Measurements from ENCODE around the gene CPEB4. TPM values are rescaled to one million over a fixed set of nuclear protein-coding genes. Genes with fewer than 3 reads are reported as not detected.

Gene CPEB4
- total RNA-seq, 1 donor from 2014 or later: 31.9 TPM

DNA sequence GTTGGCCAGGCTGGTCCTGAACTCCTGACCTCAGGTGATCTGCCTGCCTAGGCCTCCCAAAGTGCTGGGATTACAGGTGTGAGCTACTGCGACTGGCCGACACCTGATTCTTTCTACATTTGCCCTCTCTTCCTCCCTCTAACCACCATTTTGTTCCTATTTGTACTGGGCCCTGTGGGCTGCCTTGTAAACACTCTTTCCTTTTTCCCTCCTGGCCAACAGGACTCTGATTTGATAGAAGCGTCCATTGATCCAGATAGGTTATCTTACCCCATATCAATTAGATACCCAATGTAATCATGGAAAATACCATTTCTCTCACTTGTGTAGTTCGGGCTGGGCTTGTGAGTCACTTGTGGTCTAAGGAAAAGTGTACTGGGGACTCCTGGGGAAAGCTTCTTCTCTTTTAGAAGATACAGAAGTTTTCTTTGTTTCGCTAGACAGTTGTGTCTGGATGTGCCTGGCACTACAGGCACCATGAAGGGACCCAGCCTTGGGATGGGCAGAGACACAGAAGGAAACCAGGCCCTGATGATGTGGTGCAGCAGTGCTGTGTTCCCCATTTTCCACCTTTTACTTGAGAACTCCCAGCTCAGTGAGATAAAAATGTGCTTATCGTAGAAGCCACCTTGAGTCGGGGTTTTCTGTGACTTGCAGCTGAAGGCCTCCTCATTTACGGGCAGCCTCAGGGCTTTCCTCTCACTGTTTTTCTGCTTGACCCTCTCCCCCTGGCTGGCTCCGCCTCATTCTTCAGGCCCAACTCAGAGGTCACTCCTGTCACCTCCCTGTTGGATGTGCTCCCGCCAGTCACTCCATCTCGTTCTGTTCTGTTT lies 32.8 kb upstream of the CPEB4 start:
- H3K4me1 ChIP-seq: no peaks in the 10 kb centered on the region
- H3K9me3 ChIP-seq: no peaks in the 10 kb centered on the region
- DNase-seq (ENCODE audit: extremely low spot score in 2 of 2): no peak
- H3K4me3 ChIP-seq: no peak overlapping the region
- H3K27me3 ChIP-seq: no peaks in the 10 kb centered on the region
- H3K27ac ChIP-seq: no peak overlapping the region
- TF ChIP-seq POLR2A (IDR thresholded peaks at IDR 0.05) (no peak), POLR2AphosphoS5 (IDR thresholded peaks at IDR 0.05; ENCODE audit: insufficient read depth in 1 of 2, low read depth in 1 of 2) (no peak)
- TF ChIP-seq, protein P1, sequence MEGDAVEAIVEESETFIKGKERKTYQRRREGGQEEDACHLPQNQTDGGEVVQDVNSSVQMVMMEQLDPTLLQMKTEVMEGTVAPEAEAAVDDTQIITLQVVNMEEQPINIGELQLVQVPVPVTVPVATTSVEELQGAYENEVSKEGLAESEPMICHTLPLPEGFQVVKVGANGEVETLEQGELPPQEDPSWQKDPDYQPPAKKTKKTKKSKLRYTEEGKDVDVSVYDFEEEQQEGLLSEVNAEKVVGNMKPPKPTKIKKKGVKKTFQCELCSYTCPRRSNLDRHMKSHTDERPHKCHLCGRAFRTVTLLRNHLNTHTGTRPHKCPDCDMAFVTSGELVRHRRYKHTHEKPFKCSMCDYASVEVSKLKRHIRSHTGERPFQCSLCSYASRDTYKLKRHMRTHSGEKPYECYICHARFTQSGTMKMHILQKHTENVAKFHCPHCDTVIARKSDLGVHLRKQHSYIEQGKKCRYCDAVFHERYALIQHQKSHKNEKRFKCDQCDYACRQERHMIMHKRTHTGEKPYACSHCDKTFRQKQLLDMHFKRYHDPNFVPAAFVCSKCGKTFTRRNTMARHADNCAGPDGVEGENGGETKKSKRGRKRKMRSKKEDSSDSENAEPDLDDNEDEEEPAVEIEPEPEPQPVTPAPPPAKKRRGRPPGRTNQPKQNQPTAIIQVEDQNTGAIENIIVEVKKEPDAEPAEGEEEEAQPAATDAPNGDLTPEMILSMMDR (IDR thresholded peaks at IDR 0.05): no peak
- no peaks in the 10 kb centered on the region for H3K36me3 ChIP-seq
- intact Hi-C loops (cut with DNase I): no loop called here

DNA sequence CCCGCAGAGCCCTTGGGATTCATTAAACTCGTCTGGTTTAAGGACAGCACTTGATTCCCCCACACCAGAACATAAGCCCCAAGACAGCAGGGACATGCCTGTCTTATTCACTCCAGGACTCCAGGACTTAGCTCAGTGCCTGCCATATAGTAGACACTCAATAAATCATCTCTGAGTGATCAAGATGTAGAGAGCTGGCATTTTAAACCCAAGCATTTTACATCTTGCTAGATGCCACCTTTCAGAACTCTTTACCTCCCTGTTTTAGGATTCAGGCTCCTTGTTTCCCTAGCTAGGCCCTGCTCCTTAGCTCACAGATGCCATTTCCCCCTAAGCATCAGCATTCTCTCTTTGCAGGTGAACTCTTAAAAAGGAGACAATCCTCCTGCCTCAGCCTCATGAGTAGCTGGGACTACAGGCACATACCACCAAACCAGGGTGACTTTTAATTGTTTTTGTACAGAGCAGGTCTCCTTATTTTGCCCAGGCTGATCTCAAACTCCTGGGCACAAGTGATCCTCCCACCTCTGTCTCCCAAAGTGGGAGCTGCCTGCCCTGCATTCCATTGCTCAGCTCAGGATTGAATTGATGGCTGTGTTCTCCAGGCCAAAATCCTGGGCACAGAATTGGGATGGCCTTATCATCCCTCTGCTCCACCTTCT lies 32.0 kb upstream of the CPEB4 start:
- H3K36me3 ChIP-seq: no peaks in the 10 kb centered on the region
- H3K9me3 ChIP-seq: no peaks in the 10 kb centered on the region
- H3K27ac ChIP-seq: no peak overlapping the region
- TF ChIP-seq POLR2A (IDR thresholded peaks at IDR 0.05): no peak
- TF ChIP-seq POLR2AphosphoS5 (IDR thresholded peaks at IDR 0.05; ENCODE audit: insufficient read depth in 1 of 2, low read depth in 1 of 2): no peak
- TF ChIP-seq, protein P1 (IDR thresholded peaks at IDR 0.05): no peak
- no peak overlapping the region for H3K4me3 ChIP-seq
- no peaks in the 10 kb centered on the region for H3K4me1 ChIP-seq
- intact Hi-C loops (cut with DNase I): no loop called here
- H3K27me3 ChIP-seq: no peaks in the 10 kb centered on the region
- DNase-seq (ENCODE audit: extremely low spot score in 2 of 2): no peak

DNA sequence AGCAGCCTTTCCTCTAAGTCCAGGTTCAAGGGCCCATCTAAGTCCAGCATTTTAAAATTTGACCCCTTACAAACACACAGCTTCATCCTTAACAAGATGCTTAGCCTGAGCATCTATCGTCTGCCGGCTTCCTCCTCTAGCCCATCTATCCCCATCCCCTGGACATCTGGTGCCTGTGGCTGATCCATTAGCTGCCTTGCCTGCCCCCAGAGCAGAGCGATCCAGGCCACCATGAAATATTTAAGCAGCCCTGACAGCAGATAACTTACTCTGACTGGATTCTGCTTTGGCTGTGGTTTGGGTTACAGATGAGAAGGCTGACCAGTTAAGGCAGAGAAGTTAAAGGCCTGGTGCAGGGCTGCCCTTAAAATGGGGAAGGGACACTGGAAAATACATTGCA lies 30.9 kb upstream of the CPEB4 start:
- intact Hi-C loops (cut with DNase I): no loop called here
- no peak overlapping the region for H3K27ac ChIP-seq
- H3K4me1 ChIP-seq: no peaks in the 10 kb centered on the region
- no peaks in the 10 kb centered on the region for H3K36me3 ChIP-seq
- H3K9me3 ChIP-seq: no peaks in the 10 kb centered on the region
- H3K27me3 ChIP-seq: no peaks in the 10 kb centered on the region
- TF ChIP-seq POLR2AphosphoS5 (IDR thresholded peaks at IDR 0.05; ENCODE audit: insufficient read depth in 1 of 2, low read depth in 1 of 2) (no peak), POLR2A (IDR thresholded peaks at IDR 0.05) (no peak)
- TF ChIP-seq, protein P1 (IDR thresholded peaks at IDR 0.05): no peak
- no peak overlapping the region for H3K4me3 ChIP-seq
- DNase-seq (ENCODE audit: extremely low spot score in 2 of 2): no peak

DNA sequence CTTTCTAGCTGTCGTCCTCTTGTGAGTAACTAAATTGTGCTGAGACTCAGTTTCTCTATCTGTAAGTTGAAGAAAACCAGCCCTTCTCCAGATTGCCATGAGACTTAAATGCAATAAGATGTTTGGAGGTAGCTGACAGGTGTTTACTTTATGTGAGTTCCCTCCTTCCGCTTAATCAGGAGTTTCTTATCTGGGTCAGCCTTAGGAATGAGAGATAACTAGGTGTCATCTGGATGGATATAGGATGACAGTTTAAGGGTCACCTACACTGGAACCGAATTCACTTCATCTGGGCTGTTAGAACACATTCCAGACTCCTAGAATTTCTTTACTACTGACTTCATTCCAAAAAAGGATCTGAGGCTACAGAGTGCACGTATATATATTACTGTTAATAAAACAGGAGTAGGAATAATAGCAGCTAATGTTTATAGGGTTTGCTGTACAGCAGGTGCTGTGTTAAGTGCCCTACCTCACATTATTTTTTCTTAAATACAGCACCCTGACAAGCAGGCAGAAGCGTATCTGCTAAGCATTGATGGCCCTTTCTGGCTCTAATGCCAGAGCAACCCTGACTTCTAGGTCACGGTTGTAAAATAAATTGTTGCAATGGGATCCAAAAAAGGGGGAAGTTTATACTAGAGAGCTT lies 30.0 kb upstream of the CPEB4 start:
- H3K4me1 ChIP-seq: no peaks in the 10 kb centered on the region
- no peaks in the 10 kb centered on the region for H3K36me3 ChIP-seq
- TF ChIP-seq POLR2A (IDR thresholded peaks at IDR 0.05): no peak
- TF ChIP-seq, protein P1 (IDR thresholded peaks at IDR 0.05): no peak
- TF ChIP-seq POLR2AphosphoS5 (IDR thresholded peaks at IDR 0.05; ENCODE audit: insufficient read depth in 1 of 2, low read depth in 1 of 2): no peak
- no peak overlapping the region for H3K27ac ChIP-seq
- H3K4me3 ChIP-seq: no peak overlapping the region
- DNase-seq (ENCODE audit: extremely low spot score in 2 of 2): no peak
- no peaks in the 10 kb centered on the region for H3K9me3 ChIP-seq
- no peaks in the 10 kb centered on the region for H3K27me3 ChIP-seq
- intact Hi-C loops (cut with DNase I): no loop called here

Measured in vagina (tissue), 2 donors.